GM12865 (cell line): ENCODE measurements around the gene OR4F6.

Source experiments
- DNase-seq: peaks from one replicate; pipeline ENCODE4 v3.0.0; 2010; ENCODE audit warnings: low read depth
- H3K4me3 ChIP-seq: 2 replicates; pipeline ENCODE4 v1.5.1; 2011; ENCODE audit warnings: mild to moderate bottlenecking, low read depth, low read length, control low read depth
- CTCF ChIP-seq: IDR thresholded peaks from 2 replicates; pipeline ENCODE4 v1.5.1; 2011; ENCODE audit warnings: low read length, control low read depth, low read depth, inconsistent platforms; ENCODE audit not compliant: insufficient read depth; ENCODE audit errors: missing control alignments

Gene OR4F6

DNA sequence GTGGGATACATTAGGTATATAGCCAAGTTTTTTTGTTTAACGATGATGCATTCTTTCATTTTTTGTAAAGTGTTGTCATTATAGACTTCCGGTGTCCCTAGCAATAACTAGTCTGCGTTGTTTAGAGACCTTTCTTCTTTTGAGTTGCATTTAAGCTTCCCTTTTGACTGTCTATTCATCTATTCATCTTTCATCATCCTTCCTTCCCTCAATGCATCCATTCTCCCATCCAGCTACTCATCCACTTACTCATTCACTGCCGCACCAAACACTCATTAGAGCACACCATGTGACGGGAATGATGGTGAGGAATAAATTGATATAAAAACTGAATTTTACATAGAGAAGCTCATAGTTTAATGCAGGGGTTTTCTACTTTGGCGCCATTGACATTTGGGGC, 41.6 kb downstream of the OR4F6 start:
- TF ChIP-seq CTCF = no peak
- no peak for DNase-seq
- H3K4me3 ChIP-seq = no peak overlapping the region

DNA sequence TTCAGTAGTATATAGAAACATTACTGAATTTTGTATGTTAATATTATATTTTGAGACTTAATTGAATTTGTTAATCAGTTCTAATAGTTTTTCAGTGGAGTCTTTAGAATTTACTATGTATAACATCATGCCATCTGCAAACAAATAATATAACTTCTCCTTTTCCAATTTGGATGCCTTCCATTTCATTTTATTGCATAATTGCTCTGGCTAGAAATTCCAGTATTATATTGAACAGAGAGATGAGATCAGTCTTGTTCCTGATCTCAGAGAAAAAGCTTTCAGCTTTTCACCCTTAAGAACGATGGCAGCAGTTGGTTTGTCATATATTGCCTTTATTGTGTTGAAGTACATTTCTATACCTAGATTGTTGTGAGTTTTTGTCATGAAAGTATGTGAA, 49.0 kb downstream of the OR4F6 start:
- H3K4me3 ChIP-seq = no peak overlapping the region
- DNase-seq = no peak
- TF ChIP-seq CTCF = no peak
